ENCODE results near the gene NSUN7.

The NSUN7 gene

GRCh38 chr4:40848940-40849339, 99.2 kb downstream of the NSUN7 start:
- DNase-seq, result no peak

GRCh38 chr4:40850496-40850895, 100.7 kb downstream of the NSUN7 start:
- no peak for DNase-seq

GRCh38 chr4:40856277-40856839, 106.6 kb downstream of the NSUN7 start:
- DNase-seq, result no peak

GRCh38 chr4:40856840-40857362, 107.1 kb downstream of the NSUN7 start:
- DNase-seq, result peak; percentile 53

GRCh38 chr4:40857956-40858355, 108.2 kb downstream of the NSUN7 start:
- DNase-seq, result no peak

- no peak for DNase-seq
These were observed 109.2 kb downstream of the NSUN7 start for GRCh38 chr4:40858962-40859361.

Data from stimulated activated CD4-positive, alpha-beta T cell treated with anti-CD3 and anti-CD28 coated beads, Interleukin-1b, Interleukin-23, amount 100 ng/mL, for 48 hours (primary cell).